ENCODE measurements around the gene RHBDD3.

The RHBDD3 gene

DNA sequence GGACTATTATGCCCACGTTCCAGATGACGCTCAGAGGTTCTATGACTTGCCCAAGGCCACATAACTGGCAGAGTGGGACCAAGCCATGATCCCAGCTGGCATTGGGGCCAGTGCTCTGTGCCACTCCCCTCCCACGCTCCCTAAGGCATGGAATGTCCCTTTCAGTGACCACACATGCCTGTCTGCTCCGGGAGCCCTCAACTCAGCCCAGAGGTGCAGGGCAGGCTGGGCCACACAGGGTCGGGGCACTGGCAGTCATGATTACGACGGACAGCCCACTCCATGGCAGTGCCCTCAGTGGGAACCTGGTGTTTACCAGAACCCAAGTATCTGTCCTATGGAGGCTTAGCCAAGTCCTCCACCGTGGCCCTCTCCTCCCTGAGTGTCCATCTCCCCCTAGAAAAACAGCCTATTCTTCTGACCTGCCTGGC, 10.0 kb downstream of the RHBDD3 start:
- no peak for DNase-seq
- Histone ChIP-seq H3K4me3 (ENCODE audit: low read depth, low read length) (no peak overlapping the region), H3K27me3 (no peaks in the 10 kb centered on the region), H3K36me3 (peaks cover 14% of the 10 kb centered on the region; the same call in 1 of the 2 replicates), H3K9me3 (no peaks in the 10 kb centered on the region), H3K4me1 (peaks cover 6% of the 10 kb centered on the region; the same call in 1 of the 2 replicates)
- no peak for TF ChIP-seq CTCF (IDR thresholded peaks at IDR 0.05; ENCODE audit: low read depth, low read length)

DNA sequence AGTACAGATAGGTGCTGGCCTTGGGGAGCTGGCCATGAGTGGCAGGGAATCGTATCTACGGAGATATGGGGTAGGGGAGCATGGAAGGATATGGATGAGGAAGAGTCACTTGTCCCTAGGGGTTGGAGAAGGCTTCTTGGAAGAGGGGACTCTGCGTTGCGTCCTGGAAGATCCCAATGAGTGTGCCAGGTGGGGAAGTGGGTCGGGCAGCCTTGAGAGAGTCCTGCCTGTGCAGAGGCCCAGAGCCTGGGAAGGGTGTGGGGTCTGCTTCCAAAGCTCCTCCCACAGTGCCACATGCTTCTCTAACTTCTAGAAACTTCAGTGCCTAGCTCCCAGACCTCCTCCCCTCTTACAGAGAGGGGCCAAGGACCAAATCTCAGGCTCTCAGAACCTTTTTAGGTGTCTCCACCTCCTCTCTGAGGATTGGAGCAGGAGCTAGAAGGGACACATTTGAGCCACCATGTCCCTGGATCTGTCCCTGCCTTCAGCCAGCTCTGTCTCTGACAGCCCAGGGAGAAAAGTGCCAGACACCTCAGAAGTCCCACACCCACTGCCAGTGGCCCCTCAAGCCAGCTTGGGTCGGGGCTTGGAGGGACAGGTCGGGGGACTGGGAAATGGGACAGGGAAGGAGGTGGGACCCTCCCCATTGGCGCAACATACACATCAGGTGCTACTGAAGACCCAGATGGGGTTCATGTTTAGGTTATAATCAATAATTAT, 11.0 kb downstream of the RHBDD3 start:
- no peak for DNase-seq
- Histone ChIP-seq H3K36me3 (peaks cover 14% of the 10 kb centered on the region; the same call in 1 of the 2 replicates), H3K4me1 (peaks cover 6% of the 10 kb centered on the region; the same call in 1 of the 2 replicates)

GRCh38 chr22:29255064-29255621, 12.6 kb downstream of the RHBDD3 start:
- no peak for TF ChIP-seq CTCF (IDR thresholded peaks at IDR 0.05; ENCODE audit: low read depth, low read length)
- H3K4me3 ChIP-seq (ENCODE audit: low read depth, low read length): no peak overlapping the region
- peaks cover 7% of the 10 kb centered on the region; the same call in 1 of the 2 replicates for H3K36me3 ChIP-seq
- no peak for DNase-seq
- H3K9me3 ChIP-seq: no peaks in the 10 kb centered on the region
- H3K4me1 ChIP-seq: no peaks in the 10 kb centered on the region
- no peaks in the 10 kb centered on the region for H3K27me3 ChIP-seq

More for the DNA sequence above, 11.0 kb downstream of the RHBDD3 start:
- Histone ChIP-seq H3K4me3 (ENCODE audit: low read depth, low read length) (no peak overlapping the region), H3K9me3 (no peaks in the 10 kb centered on the region), H3K27me3 (no peaks in the 10 kb centered on the region)
- no peak for TF ChIP-seq CTCF (IDR thresholded peaks at IDR 0.05; ENCODE audit: low read depth, low read length)

DNA sequence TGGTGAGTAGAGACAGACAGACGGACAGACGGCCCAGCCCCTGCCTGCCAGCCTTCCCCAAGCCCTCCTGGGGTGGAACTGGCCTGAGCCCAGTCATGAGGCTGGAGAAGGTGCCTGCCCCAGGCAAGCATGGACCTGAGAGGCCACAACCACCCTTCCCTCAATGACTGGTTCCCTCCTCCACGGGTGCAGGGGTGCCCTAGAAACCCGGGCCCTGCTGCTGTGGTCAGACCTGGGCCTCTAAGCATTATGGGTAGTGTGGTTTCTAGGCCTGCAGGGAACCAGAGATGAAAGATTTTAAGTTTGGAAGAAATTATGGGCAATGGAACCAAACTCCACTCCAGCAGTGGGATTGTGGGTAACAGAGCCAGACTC, 13.5 kb downstream of the RHBDD3 start:
- Histone ChIP-seq H3K4me3 (ENCODE audit: low read depth, low read length) (no peak overlapping the region), H3K36me3 (no peaks in the 10 kb centered on the region), H3K27me3 (no peaks in the 10 kb centered on the region), H3K4me1 (no peaks in the 10 kb centered on the region), H3K9me3 (no peaks in the 10 kb centered on the region)
- TF ChIP-seq CTCF (IDR thresholded peaks at IDR 0.05; ENCODE audit: low read depth, low read length): no peak
- no peak for DNase-seq

DNA sequence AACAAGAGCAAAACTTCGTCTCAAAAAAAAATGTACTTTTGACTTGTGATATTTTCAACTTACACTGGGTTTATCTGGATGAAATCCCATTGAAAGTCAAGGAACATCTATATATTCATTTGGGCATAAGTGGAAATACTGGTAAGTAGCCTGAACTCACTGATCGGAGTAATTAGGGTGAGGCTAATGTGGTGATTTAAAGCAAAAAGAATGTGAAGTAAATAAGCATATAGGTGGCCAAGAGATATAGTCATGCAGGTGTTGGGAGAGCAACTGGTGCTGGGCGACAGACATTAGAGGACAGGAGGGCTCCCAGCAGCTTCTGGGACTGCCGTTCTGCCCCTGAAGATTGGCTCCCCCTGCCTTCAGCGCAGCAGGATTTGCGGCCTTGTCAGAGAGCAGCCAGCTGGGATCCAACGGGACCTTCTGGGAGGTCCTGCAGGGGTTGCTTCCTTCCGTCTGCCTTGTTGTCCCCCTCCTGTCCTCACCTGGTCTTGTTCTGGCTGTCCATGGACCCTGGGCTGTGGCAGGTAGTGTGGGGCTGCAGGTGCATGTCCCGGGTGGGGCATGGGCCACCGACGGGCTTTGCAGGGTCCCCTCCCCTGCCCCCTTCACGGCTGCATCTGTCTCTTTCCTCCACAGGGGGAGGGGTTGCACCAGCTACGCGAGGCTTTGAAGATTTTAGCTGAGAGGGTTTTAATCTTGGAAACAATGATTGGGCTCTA, 14.1 kb downstream of the RHBDD3 start:
- no peak for DNase-seq
- no peak for TF ChIP-seq CTCF (IDR thresholded peaks at IDR 0.05; ENCODE audit: low read depth, low read length)
- Histone ChIP-seq H3K27me3 (no peaks in the 10 kb centered on the region), H3K4me1 (no peaks in the 10 kb centered on the region), H3K4me3 (ENCODE audit: low read depth, low read length) (no peak overlapping the region), H3K9me3 (no peaks in the 10 kb centered on the region), H3K36me3 (no peaks in the 10 kb centered on the region)

All from BE2C (cell line).